ENCODE results near the gene PCDHA6.

- TF ChIP-seq RCOR1 (IDR thresholded peaks at IDR 0.05; ENCODE audit: low read length) (no peak), TAF1 (IDR thresholded peaks at IDR 0.05; ENCODE audit: borderline replicate concordance, low read depth, low read length) (no peak), RFX5 (IDR thresholded peaks at IDR 0.05; ENCODE audit: low read length) (no peak), CTCF (IDR thresholded peaks at IDR 0.05) (peak; percentile 13; the same call in 1 of the 2 replicates), CHD2 (IDR thresholded peaks at IDR 0.05; ENCODE audit: low read length, partially characterized antibody) (no peak), GATA2 (CRISPR knock-in tag; IDR thresholded peaks at IDR 0.05) (no peak), REST (IDR thresholded peaks at IDR 0.05; ENCODE audit: low read depth, low read length) (no peak), RAD21 (IDR thresholded peaks at IDR 0.05; ENCODE audit: low read length) (peak; percentile 40; the same call in 1 of the 2 replicates)
Observed at GRCh38 chr5:140855772-140856674, 28.3 kb downstream of the PCDHA6 start, which contains the start of gene PCDHA10.
